Breast epithelium (tissue), 4 donors: ENCODE measurements around the gene YAF2. TPM values are rescaled to one million over a fixed set of nuclear protein-coding genes. Genes with fewer than 3 reads are reported as not detected.

Experiments used
- DNase-seq, 2 donors: peaks; one replicate each; pipeline ENCODE4 v3.0.0-alpha.2; 2019; ENCODE audit warnings: low spot score in 2 of 2
- H3K27ac ChIP-seq, 2 donors: fragments of 200-600 bp; sonication (generic) in 1 of 2; one replicate each; pipeline ENCODE4 v1.5.1; 2016 to 2019; ENCODE audit warnings: mild to moderate bottlenecking in 1 of 2
- H3K27me3 ChIP-seq, 2 donors: fragments of 200-600 bp; sonication (generic) in 1 of 2; one replicate each; pipeline versions ENCODE4 v1.5.1 to v1.6.0; 2017 to 2019; ENCODE audit warnings: control low read depth in 1 of 2, mild to moderate bottlenecking in 1 of 2
- H3K36me3 ChIP-seq: fragments of 200-600 bp; one replicate; pipeline ENCODE4 v1.5.1; 2019
- H3K4me1 ChIP-seq, 2 donors: fragments of 200-600 bp; sonication (generic); one replicate each; pipeline ENCODE4 v1.5.1; 2016 to 2019; ENCODE audit warnings: control low read depth in 1 of 2
- H3K4me3 ChIP-seq, 3 donors: fragments of 200-600 bp; sonication (generic); 1 replicate in 2 of 3; 2 replicates in 1 of 3; pipeline ENCODE4 v1.5.1; 2016 to 2019; ENCODE audit warnings: mild to moderate bottlenecking in 3 of 3, moderate library complexity in 2 of 3
- H3K9me3 ChIP-seq, 2 donors: fragments of 200-600 bp; sonication (generic) in 1 of 2; one replicate each; pipeline ENCODE4 v1.5.1; 2016 to 2019; ENCODE audit warnings: control low read depth in 1 of 2
- POLR2A ChIP-seq: fragments of 450-650 bp; IDR thresholded peaks from one replicate; pipeline ENCODE4 v1.6.1; 2016; ENCODE audit warnings: antibody characterized with exemption, mild to moderate bottlenecking, moderate library complexity
- POLR2AphosphoS5 ChIP-seq, 3 donors: sonication (generic); formaldehyde crosslinking; IDR thresholded peaks; one replicate each; pipeline ENCODE4 v1.6.1; 2017; ENCODE audit warnings: antibody characterized with exemption in 3 of 3
- intact Hi-C: fragments of 100-400 bp; cut with DNase I; formaldehyde crosslinking; loops from one replicate; pipeline ENCODE4 v1.15.1; 2023; ENCODE audit warnings: low total_unique reads
- total RNA-seq, 3 donors: library from RNA; depleted of rRNA; stranded (reverse); fragments of >200 nt; gene quantifications; one replicate each; pipeline ENCODE4 v1.1.0, GENCODE V29; 2016
- TF ChIP-seq, protein P1 (sequence below), 3 donors: fragments of 450-650 bp; IDR thresholded peaks; one replicate each; pipeline ENCODE4 v1.5.1; 2016 to 2017; ENCODE audit warnings: antibody characterized with exemption in 3 of 3, mild to moderate bottlenecking in 3 of 3, moderate library complexity in 3 of 3

Gene YAF2
- total RNA-seq, 3 donors from 2014 or later: 32.1 to 43.2 (median 39.4) TPM

DNA sequence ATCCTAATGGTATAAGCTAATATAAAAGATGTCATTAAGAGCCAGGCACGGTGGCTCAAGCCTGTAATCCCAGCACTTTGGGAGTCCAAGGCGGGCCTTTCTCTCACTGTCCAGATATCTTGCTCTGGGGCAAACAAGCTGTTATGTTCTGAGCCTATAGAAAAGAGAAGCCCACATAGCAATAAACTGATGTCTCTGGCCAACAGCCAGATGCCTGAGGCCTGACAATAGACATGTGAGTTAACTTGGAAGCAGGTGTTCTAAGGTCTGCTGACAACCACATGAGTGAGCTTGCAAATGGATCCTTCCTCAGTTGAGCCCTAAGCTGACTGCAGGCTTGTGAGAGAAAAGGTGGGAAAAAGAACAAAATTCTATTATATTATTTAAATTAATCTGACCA is 25.0 kb downstream of the YAF2 start:
- Histone ChIP-seq H3K36me3 (no peaks in the 10 kb centered on the region), H3K4me1 (no peaks in the 10 kb centered on the region), H3K4me3 (no peak overlapping the region), H3K27me3 (no peaks in the 10 kb centered on the region), H3K9me3 (no peaks in the 10 kb centered on the region), H3K27ac (no peak overlapping the region)
- intact Hi-C loops: no loop called here
- TF ChIP-seq POLR2A: no peak
- TF ChIP-seq POLR2AphosphoS5 (IDR thresholded peaks at IDR 0.05): no peak
- TF ChIP-seq, protein P1, sequence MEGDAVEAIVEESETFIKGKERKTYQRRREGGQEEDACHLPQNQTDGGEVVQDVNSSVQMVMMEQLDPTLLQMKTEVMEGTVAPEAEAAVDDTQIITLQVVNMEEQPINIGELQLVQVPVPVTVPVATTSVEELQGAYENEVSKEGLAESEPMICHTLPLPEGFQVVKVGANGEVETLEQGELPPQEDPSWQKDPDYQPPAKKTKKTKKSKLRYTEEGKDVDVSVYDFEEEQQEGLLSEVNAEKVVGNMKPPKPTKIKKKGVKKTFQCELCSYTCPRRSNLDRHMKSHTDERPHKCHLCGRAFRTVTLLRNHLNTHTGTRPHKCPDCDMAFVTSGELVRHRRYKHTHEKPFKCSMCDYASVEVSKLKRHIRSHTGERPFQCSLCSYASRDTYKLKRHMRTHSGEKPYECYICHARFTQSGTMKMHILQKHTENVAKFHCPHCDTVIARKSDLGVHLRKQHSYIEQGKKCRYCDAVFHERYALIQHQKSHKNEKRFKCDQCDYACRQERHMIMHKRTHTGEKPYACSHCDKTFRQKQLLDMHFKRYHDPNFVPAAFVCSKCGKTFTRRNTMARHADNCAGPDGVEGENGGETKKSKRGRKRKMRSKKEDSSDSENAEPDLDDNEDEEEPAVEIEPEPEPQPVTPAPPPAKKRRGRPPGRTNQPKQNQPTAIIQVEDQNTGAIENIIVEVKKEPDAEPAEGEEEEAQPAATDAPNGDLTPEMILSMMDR (IDR thresholded peaks at IDR 0.05): no peak
- DNase-seq: no peak

DNA sequence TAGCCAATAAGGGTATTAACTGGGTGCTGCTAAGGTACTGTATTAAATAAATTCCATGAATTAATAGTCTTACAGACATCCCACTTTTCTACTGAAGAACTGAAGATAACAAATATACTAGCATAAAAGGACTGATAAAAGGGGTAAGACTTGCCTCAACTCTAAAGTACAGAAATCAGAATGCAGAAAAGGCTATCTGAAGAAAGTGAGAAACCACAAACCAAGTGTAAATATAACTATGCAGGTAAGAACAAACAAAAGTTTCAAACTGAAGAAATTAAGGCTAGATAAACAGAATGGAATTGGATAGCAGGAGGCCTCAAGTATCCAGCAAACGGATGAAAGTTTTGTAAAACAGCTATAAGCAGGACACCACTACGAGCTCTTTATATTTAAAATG is 29.5 kb downstream of the YAF2 start:
- no peaks in the 10 kb centered on the region for H3K36me3 ChIP-seq
- no peaks in the 10 kb centered on the region for H3K9me3 ChIP-seq
- no peaks in the 10 kb centered on the region for H3K27me3 ChIP-seq
- TF ChIP-seq, protein P1 (IDR thresholded peaks at IDR 0.05): no peak
- TF ChIP-seq POLR2AphosphoS5 (IDR thresholded peaks at IDR 0.05): no peak
- TF ChIP-seq POLR2A: no peak
- H3K4me3 ChIP-seq: no peak overlapping the region
- no peak overlapping the region for H3K27ac ChIP-seq
- intact Hi-C loops: no loop called here
- no peak for DNase-seq
- H3K4me1 ChIP-seq: no peaks in the 10 kb centered on the region

DNA sequence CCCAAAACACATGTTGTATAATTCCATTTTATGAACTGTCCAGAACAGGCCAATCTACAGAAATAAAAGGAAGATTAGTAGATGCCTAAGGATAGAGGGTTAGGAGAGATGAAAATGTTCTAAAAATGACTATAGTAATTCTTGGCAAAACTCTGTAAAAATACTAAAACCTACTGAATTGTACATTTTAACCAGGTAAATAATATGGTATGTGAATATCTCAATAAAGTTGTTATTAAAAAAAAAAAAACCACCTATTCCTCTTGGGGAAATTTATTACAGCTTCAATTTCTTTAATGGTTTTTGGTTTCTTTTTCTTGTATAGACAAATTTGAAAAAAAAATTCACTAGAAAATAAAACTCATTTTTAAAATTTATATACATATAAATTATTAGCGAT is 33.2 kb downstream of the YAF2 start:
- intact Hi-C loops: no loop called here

DNA sequence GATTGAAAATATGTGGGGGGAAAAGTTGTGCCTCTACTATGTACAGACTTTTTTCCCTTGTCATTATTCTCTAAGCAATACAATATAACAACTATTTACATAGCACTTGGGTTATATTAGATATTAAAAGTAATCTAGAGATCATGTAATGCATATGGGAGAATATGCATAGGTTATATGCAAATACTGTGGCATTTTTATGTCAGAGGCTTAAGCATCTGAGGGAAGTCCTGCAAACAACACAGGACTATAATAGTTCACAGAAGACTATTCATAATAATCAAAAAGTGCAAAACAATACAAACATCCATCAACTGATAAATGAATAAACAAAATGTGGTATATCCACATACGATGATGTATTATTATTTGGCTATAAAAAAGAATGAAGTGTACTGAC is 33.7 kb downstream of the YAF2 start:
- Histone ChIP-seq H3K9me3 (no peaks in the 10 kb centered on the region), H3K27me3 (no peaks in the 10 kb centered on the region), H3K4me1 (no peaks in the 10 kb centered on the region), H3K4me3 (no peak overlapping the region), H3K36me3 (no peaks in the 10 kb centered on the region), H3K27ac (no peak overlapping the region)
- no peak for DNase-seq
- no peak for TF ChIP-seq POLR2AphosphoS5 (IDR thresholded peaks at IDR 0.05)
- TF ChIP-seq, protein P1 (IDR thresholded peaks at IDR 0.05): no peak
- no peak for TF ChIP-seq POLR2A
- intact Hi-C loops: no loop called here

More for the DNA sequence above, 33.2 kb downstream of the YAF2 start:
- DNase-seq: no peak
- TF ChIP-seq POLR2AphosphoS5 (IDR thresholded peaks at IDR 0.05): no peak
- TF ChIP-seq, protein P1 (IDR thresholded peaks at IDR 0.05): no peak
- TF ChIP-seq POLR2A: no peak
- Histone ChIP-seq H3K4me3 (no peak overlapping the region), H3K9me3 (no peaks in the 10 kb centered on the region), H3K4me1 (no peaks in the 10 kb centered on the region), H3K36me3 (no peaks in the 10 kb centered on the region), H3K27me3 (no peaks in the 10 kb centered on the region), H3K27ac (no peak overlapping the region)

DNA sequence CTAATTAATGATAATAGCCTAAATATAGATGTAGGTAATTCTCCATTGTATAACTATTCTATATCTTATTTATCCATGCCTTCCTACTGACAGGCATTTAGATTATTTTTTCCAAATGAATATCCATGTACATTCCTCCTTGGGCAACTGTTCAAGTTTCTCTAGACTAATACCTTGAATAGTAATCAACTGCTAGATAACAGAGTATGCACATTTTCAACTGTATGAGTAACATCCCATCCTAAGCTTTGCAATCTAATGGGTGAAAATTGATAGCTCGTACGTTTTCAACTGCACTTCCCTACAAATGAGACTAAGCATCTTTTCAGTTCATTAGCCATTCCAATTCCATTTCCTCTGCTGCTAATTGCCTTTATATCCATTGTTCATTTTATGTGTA is 37.0 kb downstream of the YAF2 start:
- no peak for DNase-seq
- Histone ChIP-seq H3K4me1 (no peaks in the 10 kb centered on the region), H3K27me3 (no peaks in the 10 kb centered on the region), H3K27ac (no peak overlapping the region), H3K4me3 (no peak overlapping the region), H3K9me3 (no peaks in the 10 kb centered on the region), H3K36me3 (no peaks in the 10 kb centered on the region)
- intact Hi-C loops: no loop called here
- TF ChIP-seq, protein P1 (IDR thresholded peaks at IDR 0.05): no peak
- TF ChIP-seq POLR2A: no peak
- no peak for TF ChIP-seq POLR2AphosphoS5 (IDR thresholded peaks at IDR 0.05)
